Testis (tissue), 3 donors: Measurements from ENCODE around the gene EPHA6. TPM values are rescaled to one million over a fixed set of nuclear protein-coding genes. Genes with fewer than 3 reads are reported as not detected.

ENCODE experiments used
- DNase-seq: peaks from one replicate; pipeline ENCODE4 v3.0.0-alpha.2; 2019
- H3K27ac ChIP-seq, 2 donors: fragments of 200-600 bp; sonication (generic); one replicate each; pipeline ENCODE4 v1.5.1; 2019
- H3K27me3 ChIP-seq: fragments of 200-600 bp; sonication (generic); one replicate; pipeline ENCODE4 v1.5.1; 2019
- H3K36me3 ChIP-seq: fragments of 200-600 bp; sonication (generic); one replicate; pipeline ENCODE4 v1.5.1; 2017; ENCODE audit warnings: low read depth; ENCODE audit errors: missing control alignments
- H3K4me1 ChIP-seq: fragments of 200-600 bp; sonication (generic); one replicate; pipeline ENCODE4 v1.5.1; 2019
- H3K4me3 ChIP-seq, 2 donors: fragments of 200-600 bp; sonication (generic); one replicate each; pipeline ENCODE4 v1.5.1; 2017 to 2019
- H3K9me3 ChIP-seq: fragments of 200-600 bp; sonication (generic); one replicate; pipeline ENCODE4 v1.5.1; 2017
- CTCF ChIP-seq, 3 experiments: fragments of 450-650 bp in 2 of 3; fragments of 200-600 bp in 1 of 3; sonication (generic) in 1 of 3; IDR thresholded peaks; one replicate each; pipeline ENCODE4 v1.5.1; 2016 to 2019; ENCODE audit warnings: antibody characterized with exemption in 3 of 3, mild to moderate bottlenecking in 2 of 3, moderate library complexity in 1 of 3
- POLR2A ChIP-seq: fragments of 450-650 bp; IDR thresholded peaks from one replicate; pipeline ENCODE4 v1.6.1; 2017; ENCODE audit warnings: antibody characterized with exemption, mild to moderate bottlenecking, moderate library complexity
- WGBS, 2 donors: methylation state at CpG; one replicate each; pipeline ENCODE4 v1.1.5; 2018; 5-methylcytosine and 5-hydroxymethylcytosine counted together
- intact Hi-C: fragments of 100-400 bp; cut with DNase I; formaldehyde crosslinking; loops from one replicate; pipeline ENCODE4 v1.15.1; 2023; ENCODE audit warnings: low total_unique reads
- polyA plus RNA-seq: library from polyadenylated mRNA; stranded (reverse); fragments of 350-450 nt; fragmentation: Illumina TruSeq; extraction: RNeasy Lipid Tissue Mini Kit (QIAGEN cat#74804); gene quantifications from one replicate; pipeline ENCODE4 v1.2.3, GENCODE V29; 2014; ENCODE audit warnings: low read depth, low replicate concordance; ENCODE audit not compliant: insufficient read depth
- total RNA-seq, 2 donors: library from RNA; depleted of rRNA; stranded (reverse); fragments of >200 nt; gene quantifications; one replicate each; pipeline ENCODE4 v1.2.3, GENCODE V29; 2016

Gene EPHA6
- total and polyA plus RNA-seq, 3 donors from 2014 or later: 9.8 to 33.0 (median 21.2) TPM

GRCh38 chr3:97721446-97721845 is 907.1 kb downstream of the EPHA6 start:
- H3K36me3 ChIP-seq: no peaks in the 10 kb centered on the region
- WGBS, 2 donors: 87 to 100% methylated on average over 1 to 2 of the region's 2 CpGs
- intact Hi-C loops: no loop called here
- no peaks in the 10 kb centered on the region for H3K4me1 ChIP-seq
- H3K9me3 ChIP-seq: no peaks in the 10 kb centered on the region
- H3K27ac ChIP-seq: no peak overlapping the region
- no peak for DNase-seq
- no peaks in the 10 kb centered on the region for H3K27me3 ChIP-seq
- no peak overlapping the region for H3K4me3 ChIP-seq
- TF ChIP-seq CTCF (IDR thresholded peaks at IDR 0.05): no peak
- no peak for TF ChIP-seq POLR2A

- H3K9me3 ChIP-seq: no peaks in the 10 kb centered on the region
- no peaks in the 10 kb centered on the region for H3K36me3 ChIP-seq
- no peak overlapping the region for H3K4me3 ChIP-seq
- TF ChIP-seq CTCF (IDR thresholded peaks at IDR 0.05): no peak
- no peaks in the 10 kb centered on the region for H3K27me3 ChIP-seq
- H3K4me1 ChIP-seq: no peaks in the 10 kb centered on the region
- no peak for DNase-seq
- intact Hi-C loops: no loop called here
- no peak overlapping the region for H3K27ac ChIP-seq
- WGBS, 2 donors: 22 to 42% methylated on average over 3 of the region's 3 CpGs
Observed at GRCh38 chr3:97736928-97737327, 922.5 kb downstream of the EPHA6 start.

GRCh38 chr3:97738761-97739160 is 924.4 kb downstream of the EPHA6 start:
- 43 to 45% methylated on average over 1 of the region's 1 CpG for WGBS, 2 donors
- Histone ChIP-seq H3K36me3 (no peaks in the 10 kb centered on the region), H3K27ac (no peak overlapping the region), H3K4me3 (no peak overlapping the region), H3K27me3 (no peaks in the 10 kb centered on the region), H3K9me3 (no peaks in the 10 kb centered on the region), H3K4me1 (no peaks in the 10 kb centered on the region)
- no peak for DNase-seq
- intact Hi-C loops: no loop called here
- TF ChIP-seq POLR2A (no peak), CTCF (IDR thresholded peaks at IDR 0.05) (no peak)

- Histone ChIP-seq H3K4me3 (no peak overlapping the region), H3K27me3 (no peaks in the 10 kb centered on the region), H3K36me3 (no peaks in the 10 kb centered on the region), H3K9me3 (no peaks in the 10 kb centered on the region), H3K4me1 (no peaks in the 10 kb centered on the region), H3K27ac (no peak overlapping the region)
- no peak for TF ChIP-seq CTCF (IDR thresholded peaks at IDR 0.05)
- no peak for TF ChIP-seq POLR2A
- intact Hi-C loops: no loop called here
- no peak for DNase-seq
- 85 to 90% methylated on average over 3 of the region's 3 CpGs for WGBS, 2 donors
Observed at GRCh38 chr3:97742036-97742435, 927.6 kb downstream of the EPHA6 start.

GRCh38 chr3:97744289-97744688 is 929.9 kb downstream of the EPHA6 start:
- Histone ChIP-seq H3K4me1 (no peaks in the 10 kb centered on the region), H3K4me3 (no peak overlapping the region), H3K36me3 (no peaks in the 10 kb centered on the region), H3K9me3 (no peaks in the 10 kb centered on the region), H3K27me3 (no peaks in the 10 kb centered on the region), H3K27ac (no peak overlapping the region)
- 32 to 40% methylated on average over 3 of the region's 3 CpGs for WGBS, 2 donors
- intact Hi-C loops: no loop called here
- DNase-seq: no peak
- TF ChIP-seq CTCF (IDR thresholded peaks at IDR 0.05): no peak
- no peak for TF ChIP-seq POLR2A
